ENCODE measurements around the gene TTPAL. TPM values are rescaled to one million over a fixed set of nuclear protein-coding genes. Genes with fewer than 3 reads are reported as not detected.

TTPAL gene
- total RNA-seq, 3 donors from 2014 or later (not counting 1 experiment from before 2014, with no cell fraction given): 17.2 to 22.9 (median 22.5) TPM

DNA sequence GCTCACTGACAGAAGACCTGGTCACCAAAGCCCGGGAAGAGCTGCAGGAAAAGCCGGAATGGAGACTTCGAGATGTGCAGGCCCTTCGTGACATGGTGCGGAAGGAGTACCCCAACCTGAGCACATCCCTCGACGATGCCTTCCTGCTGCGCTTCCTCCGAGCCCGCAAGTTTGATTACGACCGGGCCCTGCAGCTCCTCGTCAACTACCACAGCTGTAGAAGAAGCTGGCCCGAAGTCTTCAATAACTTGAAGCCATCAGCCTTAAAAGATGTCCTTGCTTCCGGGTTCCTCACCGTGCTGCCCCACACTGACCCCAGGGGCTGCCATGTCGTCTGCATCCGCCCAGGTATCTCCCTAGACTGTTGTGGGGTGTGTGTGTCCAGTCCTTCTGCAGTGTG is 4.4 kb downstream of the TTPAL start:
- Histone ChIP-seq H3K9me3 (ENCODE audit: control insufficient read depth, insufficient read depth, low read length) (no peaks in the 10 kb centered on the region), H3K4me3 (ENCODE audit: low read length) (no peak overlapping the region), H3K27ac (ENCODE audit: low read length) (no peak overlapping the region), H3K27me3 (ENCODE audit: control insufficient read depth, insufficient read depth, low read length) (no peaks in the 10 kb centered on the region), H3K4me1 (ENCODE audit: control insufficient read depth, insufficient read depth, low read length) (peaks cover 12% of the 10 kb centered on the region), H3K36me3 (ENCODE audit: control insufficient read depth, insufficient read depth, low read length) (peaks cover 37% of the 10 kb centered on the region)
- no peak overlapping the region for H3K27ac Mint-ChIP-seq
- no peaks in the 10 kb centered on the region for H3K27me3 Mint-ChIP-seq (ENCODE audit: low read depth in 2 of 2)
- TF ChIP-seq, protein P1, sequence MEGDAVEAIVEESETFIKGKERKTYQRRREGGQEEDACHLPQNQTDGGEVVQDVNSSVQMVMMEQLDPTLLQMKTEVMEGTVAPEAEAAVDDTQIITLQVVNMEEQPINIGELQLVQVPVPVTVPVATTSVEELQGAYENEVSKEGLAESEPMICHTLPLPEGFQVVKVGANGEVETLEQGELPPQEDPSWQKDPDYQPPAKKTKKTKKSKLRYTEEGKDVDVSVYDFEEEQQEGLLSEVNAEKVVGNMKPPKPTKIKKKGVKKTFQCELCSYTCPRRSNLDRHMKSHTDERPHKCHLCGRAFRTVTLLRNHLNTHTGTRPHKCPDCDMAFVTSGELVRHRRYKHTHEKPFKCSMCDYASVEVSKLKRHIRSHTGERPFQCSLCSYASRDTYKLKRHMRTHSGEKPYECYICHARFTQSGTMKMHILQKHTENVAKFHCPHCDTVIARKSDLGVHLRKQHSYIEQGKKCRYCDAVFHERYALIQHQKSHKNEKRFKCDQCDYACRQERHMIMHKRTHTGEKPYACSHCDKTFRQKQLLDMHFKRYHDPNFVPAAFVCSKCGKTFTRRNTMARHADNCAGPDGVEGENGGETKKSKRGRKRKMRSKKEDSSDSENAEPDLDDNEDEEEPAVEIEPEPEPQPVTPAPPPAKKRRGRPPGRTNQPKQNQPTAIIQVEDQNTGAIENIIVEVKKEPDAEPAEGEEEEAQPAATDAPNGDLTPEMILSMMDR (IDR thresholded peaks at IDR 0.05): no peak
- WGBS (ENCODE audit: insufficient coverage): 96% methylated on average over 18 of the region's 18 CpGs
- ATAC-seq (no peak), DNase-seq (no peak)
- peaks cover 7% of the 10 kb centered on the region for H3K36me3 Mint-ChIP-seq
- H3K4me1 Mint-ChIP-seq: peaks cover 21 to 33% of the 10 kb centered on the region in 2 donors
- no peak overlapping the region for H3K4me3 Mint-ChIP-seq
- intact Hi-C loops (cut with micrococcal nuclease): no loop called here
- H3K9me3 Mint-ChIP-seq: no peaks in the 10 kb centered on the region

DNA sequence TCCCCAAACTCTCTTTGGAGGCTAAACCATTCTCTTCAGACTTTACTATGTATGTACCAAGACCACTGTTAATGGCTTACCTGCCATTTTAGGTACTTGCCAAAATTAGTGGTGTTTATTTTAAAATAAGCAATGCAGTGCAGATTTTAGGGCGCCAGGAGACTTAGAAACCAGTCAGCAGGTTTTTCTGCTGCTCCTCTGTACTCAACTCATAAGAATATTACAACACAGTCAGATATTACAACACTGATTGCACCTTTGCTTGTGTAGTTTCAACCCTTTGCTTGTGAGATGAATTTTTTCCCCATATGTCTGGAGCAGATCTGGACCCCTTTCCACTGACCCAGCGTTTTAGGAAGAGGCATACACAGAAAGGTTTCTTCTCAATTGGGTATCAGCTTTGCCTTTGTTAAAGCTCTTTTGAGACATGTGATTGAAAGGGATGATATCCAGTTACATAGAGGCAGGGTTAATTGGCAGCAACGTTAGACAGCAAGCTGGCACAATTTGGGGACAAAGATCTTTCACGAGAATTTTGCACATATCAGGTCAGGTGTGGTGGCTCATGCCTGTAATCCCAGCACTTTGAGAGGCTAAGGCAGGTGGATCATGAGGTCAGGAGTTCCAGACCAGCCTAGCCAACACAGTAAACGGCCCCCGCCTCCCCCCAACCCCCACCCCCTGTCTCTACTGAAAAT is 6.2 kb downstream of the TTPAL start:
- WGBS (ENCODE audit: insufficient coverage): 94% methylated on average over 4 of the region's 6 CpGs
- Mint-ChIP-seq H3K27me3 (ENCODE audit: low read depth in 2 of 2) (no peaks in the 10 kb centered on the region), H3K9me3 (no peaks in the 10 kb centered on the region), H3K36me3 (peaks cover 7% of the 10 kb centered on the region), H3K4me3 (no peak overlapping the region), H3K4me1 (peaks cover 3 to 15% of the 10 kb centered on the region in 2 donors), H3K27ac (no peak overlapping the region)
- no peak for DNase-seq
- Histone ChIP-seq H3K36me3 (ENCODE audit: control insufficient read depth, insufficient read depth, low read length) (peaks cover 47% of the 10 kb centered on the region), H3K27ac (ENCODE audit: low read length) (no peak overlapping the region), H3K4me3 (ENCODE audit: low read length) (no peak overlapping the region), H3K9me3 (ENCODE audit: control insufficient read depth, insufficient read depth, low read length) (no peaks in the 10 kb centered on the region), H3K4me1 (ENCODE audit: control insufficient read depth, insufficient read depth, low read length) (no peaks in the 10 kb centered on the region), H3K27me3 (ENCODE audit: control insufficient read depth, insufficient read depth, low read length) (no peaks in the 10 kb centered on the region)
- ATAC-seq: no peak
- intact Hi-C loops (cut with micrococcal nuclease): no loop called here
- TF ChIP-seq, protein P1 (IDR thresholded peaks at IDR 0.05): no peak

DNA sequence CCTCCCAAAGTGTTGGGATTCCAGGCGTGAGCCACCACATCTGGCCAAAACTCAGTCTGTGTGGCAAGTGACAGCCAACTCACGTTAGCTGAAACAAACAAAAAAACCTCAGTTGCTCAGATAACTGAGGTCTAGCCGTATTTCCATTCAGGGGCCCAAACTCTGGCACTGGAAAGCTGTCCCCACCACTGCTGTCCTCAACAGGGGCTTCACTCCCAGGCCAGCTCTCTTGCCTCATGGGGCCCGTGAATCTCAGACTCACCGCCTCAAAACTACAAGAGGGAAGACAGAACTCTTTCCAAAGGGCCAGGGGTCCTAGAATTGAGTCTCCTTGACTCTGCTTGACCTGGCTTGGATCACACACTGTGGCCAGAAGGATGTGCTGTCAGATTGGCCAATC is 7.4 kb downstream of the TTPAL start:
- intact Hi-C loops (cut with micrococcal nuclease): no loop called here
- H3K9me3 ChIP-seq (ENCODE audit: control insufficient read depth, insufficient read depth, low read length): no peaks in the 10 kb centered on the region
- WGBS (ENCODE audit: insufficient coverage): 97% methylated on average over 5 of the region's 5 CpGs
- Mint-ChIP-seq H3K9me3 (no peaks in the 10 kb centered on the region), H3K27me3 (ENCODE audit: low read depth in 2 of 2) (no peaks in the 10 kb centered on the region), H3K27ac (no peak overlapping the region), H3K4me3 (no peak overlapping the region), H3K4me1 (peaks cover 0 to 6% of the 10 kb centered on the region in 2 donors), H3K36me3 (peaks cover 9% of the 10 kb centered on the region)
- TF ChIP-seq, protein P1 (IDR thresholded peaks at IDR 0.05): no peak
- no peak overlapping the region for H3K27ac ChIP-seq (ENCODE audit: low read length)
- no peaks in the 10 kb centered on the region for H3K4me1 ChIP-seq (ENCODE audit: control insufficient read depth, insufficient read depth, low read length)
- peaks cover 52% of the 10 kb centered on the region for H3K36me3 ChIP-seq (ENCODE audit: control insufficient read depth, insufficient read depth, low read length)
- no peak overlapping the region for H3K4me3 ChIP-seq (ENCODE audit: low read length)
- DNase-seq (no peak), ATAC-seq (no peak)
- no peaks in the 10 kb centered on the region for H3K27me3 ChIP-seq (ENCODE audit: control insufficient read depth, insufficient read depth, low read length)

Measured in natural killer cell (primary cell).